ENCODE measurements around the gene EIF3F.

EIF3F gene

GRCh38 chr11:7994581-7995278, 7.6 kb downstream of the EIF3F start:
- Histone ChIP-seq H3K36me3 (ENCODE audit: control insufficient read depth, insufficient read depth, low read length) (peaks cover 87% of the 10 kb centered on the region), H3K27me3 (ENCODE audit: control insufficient read depth, insufficient read depth, low read length) (no peaks in the 10 kb centered on the region), H3K9ac (ENCODE audit: low read depth, low read length) (no peak overlapping the region), H3K4me3 (ENCODE audit: low read depth, low read length) (no peak overlapping the region), H3K4me1 (ENCODE audit: control insufficient read depth, insufficient read depth, low read length) (no peaks in the 10 kb centered on the region), H3K9me3 (ENCODE audit: control insufficient read depth, insufficient read depth, low read length) (no peaks in the 10 kb centered on the region), H3K27ac (ENCODE audit: low read depth, low read length) (no peak overlapping the region)

- no peak overlapping the region for H3K9ac ChIP-seq (ENCODE audit: low read depth, low read length)
- no peak overlapping the region for H3K4me3 ChIP-seq (ENCODE audit: low read depth, low read length)
- peaks cover 41% of the 10 kb centered on the region for H3K36me3 ChIP-seq (ENCODE audit: control insufficient read depth, insufficient read depth, low read length)
- H3K9me3 ChIP-seq (ENCODE audit: control insufficient read depth, insufficient read depth, low read length) = no peaks in the 10 kb centered on the region
- H3K4me1 ChIP-seq (ENCODE audit: control insufficient read depth, insufficient read depth, low read length) = no peaks in the 10 kb centered on the region
- H3K27me3 ChIP-seq (ENCODE audit: control insufficient read depth, insufficient read depth, low read length) = no peaks in the 10 kb centered on the region
- H3K27ac ChIP-seq (ENCODE audit: low read depth, low read length) = no peak overlapping the region
Measured at GRCh38 chr11:7999795-8000194, 12.7 kb downstream of the EIF3F start.

- no peaks in the 10 kb centered on the region for H3K9me3 ChIP-seq (ENCODE audit: control insufficient read depth, insufficient read depth, low read length)
- no peak overlapping the region for H3K27ac ChIP-seq (ENCODE audit: low read depth, low read length)
- peaks cover 35% of the 10 kb centered on the region for H3K36me3 ChIP-seq (ENCODE audit: control insufficient read depth, insufficient read depth, low read length)
- H3K4me1 ChIP-seq (ENCODE audit: control insufficient read depth, insufficient read depth, low read length) = no peaks in the 10 kb centered on the region
- no peaks in the 10 kb centered on the region for H3K27me3 ChIP-seq (ENCODE audit: control insufficient read depth, insufficient read depth, low read length)
- H3K4me3 ChIP-seq (ENCODE audit: low read depth, low read length) = no peak overlapping the region
- no peak overlapping the region for H3K9ac ChIP-seq (ENCODE audit: low read depth, low read length)
Measured at GRCh38 chr11:8000390-8000789, 13.3 kb downstream of the EIF3F start.

GRCh38 chr11:8002676-8003075, 15.5 kb downstream of the EIF3F start:
- H3K9me3 ChIP-seq (ENCODE audit: control insufficient read depth, insufficient read depth, low read length) = no peaks in the 10 kb centered on the region
- no peak overlapping the region for H3K9ac ChIP-seq (ENCODE audit: low read depth, low read length)
- H3K27me3 ChIP-seq (ENCODE audit: control insufficient read depth, insufficient read depth, low read length) = no peaks in the 10 kb centered on the region
- no peak overlapping the region for H3K27ac ChIP-seq (ENCODE audit: low read depth, low read length)
- no peaks in the 10 kb centered on the region for H3K4me1 ChIP-seq (ENCODE audit: control insufficient read depth, insufficient read depth, low read length)
- no peak overlapping the region for H3K4me3 ChIP-seq (ENCODE audit: low read depth, low read length)
- H3K36me3 ChIP-seq (ENCODE audit: control insufficient read depth, insufficient read depth, low read length) = peaks cover 12% of the 10 kb centered on the region

- Histone ChIP-seq H3K9me3 (ENCODE audit: control insufficient read depth, insufficient read depth, low read length) (no peaks in the 10 kb centered on the region), H3K9ac (ENCODE audit: low read depth, low read length) (no peak overlapping the region), H3K4me1 (ENCODE audit: control insufficient read depth, insufficient read depth, low read length) (no peaks in the 10 kb centered on the region), H3K36me3 (ENCODE audit: control insufficient read depth, insufficient read depth, low read length) (peaks cover 7% of the 10 kb centered on the region), H3K4me3 (ENCODE audit: low read depth, low read length) (no peak overlapping the region), H3K27me3 (ENCODE audit: control insufficient read depth, insufficient read depth, low read length) (no peaks in the 10 kb centered on the region), H3K27ac (ENCODE audit: low read depth, low read length) (no peak overlapping the region)
Measured at GRCh38 chr11:8003187-8003586, 16.1 kb downstream of the EIF3F start.

GRCh38 chr11:8004008-8004407, 16.9 kb downstream of the EIF3F start:
- Histone ChIP-seq H3K4me3 (ENCODE audit: low read depth, low read length) (no peak overlapping the region), H3K9me3 (ENCODE audit: control insufficient read depth, insufficient read depth, low read length) (no peaks in the 10 kb centered on the region), H3K36me3 (ENCODE audit: control insufficient read depth, insufficient read depth, low read length) (no peaks in the 10 kb centered on the region), H3K4me1 (ENCODE audit: control insufficient read depth, insufficient read depth, low read length) (no peaks in the 10 kb centered on the region), H3K9ac (ENCODE audit: low read depth, low read length) (no peak overlapping the region), H3K27me3 (ENCODE audit: control insufficient read depth, insufficient read depth, low read length) (no peaks in the 10 kb centered on the region), H3K27ac (ENCODE audit: low read depth, low read length) (no peak overlapping the region)

GRCh38 chr11:8005556-8005955, 18.4 kb downstream of the EIF3F start:
- no peak overlapping the region for H3K9ac ChIP-seq (ENCODE audit: low read depth, low read length)
- no peaks in the 10 kb centered on the region for H3K4me1 ChIP-seq (ENCODE audit: control insufficient read depth, insufficient read depth, low read length)
- no peak overlapping the region for H3K4me3 ChIP-seq (ENCODE audit: low read depth, low read length)
- H3K9me3 ChIP-seq (ENCODE audit: control insufficient read depth, insufficient read depth, low read length) = no peaks in the 10 kb centered on the region
- no peak overlapping the region for H3K27ac ChIP-seq (ENCODE audit: low read depth, low read length)
- no peaks in the 10 kb centered on the region for H3K36me3 ChIP-seq (ENCODE audit: control insufficient read depth, insufficient read depth, low read length)
- H3K27me3 ChIP-seq (ENCODE audit: control insufficient read depth, insufficient read depth, low read length) = no peaks in the 10 kb centered on the region; the same call in 1 of the 2 replicates

GRCh38 chr11:8006349-8006977, 19.3 kb downstream of the EIF3F start:
- H3K4me3 ChIP-seq (ENCODE audit: low read depth, low read length) = no peak overlapping the region
- H3K27me3 ChIP-seq (ENCODE audit: control insufficient read depth, insufficient read depth, low read length) = no peaks in the 10 kb centered on the region; the same call in 1 of the 2 replicates
- H3K9ac ChIP-seq (ENCODE audit: low read depth, low read length) = no peak overlapping the region
- no peak overlapping the region for H3K27ac ChIP-seq (ENCODE audit: low read depth, low read length)
- H3K9me3 ChIP-seq (ENCODE audit: control insufficient read depth, insufficient read depth, low read length) = no peaks in the 10 kb centered on the region
- no peaks in the 10 kb centered on the region for H3K36me3 ChIP-seq (ENCODE audit: control insufficient read depth, insufficient read depth, low read length)
- no peaks in the 10 kb centered on the region for H3K4me1 ChIP-seq (ENCODE audit: control insufficient read depth, insufficient read depth, low read length)

GRCh38 chr11:8008212-8008611, 21.1 kb downstream of the EIF3F start:
- Histone ChIP-seq H3K36me3 (ENCODE audit: control insufficient read depth, insufficient read depth, low read length) (no peaks in the 10 kb centered on the region), H3K27ac (ENCODE audit: low read depth, low read length) (no peak overlapping the region), H3K27me3 (ENCODE audit: control insufficient read depth, insufficient read depth, low read length) (no peaks in the 10 kb centered on the region; the same call in 1 of the 2 replicates)

GRCh38 chr11:8009856-8010255, 22.7 kb downstream of the EIF3F start:
- no peaks in the 10 kb centered on the region for H3K36me3 ChIP-seq (ENCODE audit: control insufficient read depth, insufficient read depth, low read length)
- H3K9me3 ChIP-seq (ENCODE audit: control insufficient read depth, insufficient read depth, low read length) = no peaks in the 10 kb centered on the region
- no peak overlapping the region for H3K4me3 ChIP-seq (ENCODE audit: low read depth, low read length)
- H3K4me1 ChIP-seq (ENCODE audit: control insufficient read depth, insufficient read depth, low read length) = no peaks in the 10 kb centered on the region
- H3K27me3 ChIP-seq (ENCODE audit: control insufficient read depth, insufficient read depth, low read length) = peaks cover 4% of the 10 kb centered on the region
- no peak overlapping the region for H3K9ac ChIP-seq (ENCODE audit: low read depth, low read length)
- H3K27ac ChIP-seq (ENCODE audit: low read depth, low read length) = no peak overlapping the region

More at GRCh38 chr11:8008212-8008611, 21.1 kb downstream of the EIF3F start:
- H3K4me1 ChIP-seq (ENCODE audit: control insufficient read depth, insufficient read depth, low read length) = no peaks in the 10 kb centered on the region
- no peak overlapping the region for H3K9ac ChIP-seq (ENCODE audit: low read depth, low read length)
- H3K9me3 ChIP-seq (ENCODE audit: control insufficient read depth, insufficient read depth, low read length) = no peaks in the 10 kb centered on the region
- H3K4me3 ChIP-seq (ENCODE audit: low read depth, low read length) = no peak overlapping the region

- Histone ChIP-seq H3K36me3 (ENCODE audit: control insufficient read depth, insufficient read depth, low read length) (no peaks in the 10 kb centered on the region), H3K27me3 (ENCODE audit: control insufficient read depth, insufficient read depth, low read length) (peaks cover 18% of the 10 kb centered on the region), H3K4me3 (ENCODE audit: low read depth, low read length) (no peak overlapping the region), H3K4me1 (ENCODE audit: control insufficient read depth, insufficient read depth, low read length) (peaks cover 12% of the 10 kb centered on the region), H3K9ac (ENCODE audit: low read depth, low read length) (no peak overlapping the region), H3K27ac (ENCODE audit: low read depth, low read length) (no peak overlapping the region), H3K9me3 (ENCODE audit: control insufficient read depth, insufficient read depth, low read length) (no peaks in the 10 kb centered on the region)
Measured at GRCh38 chr11:8011371-8011770, 24.2 kb downstream of the EIF3F start.

Data from HUES48 (cell line).